Measurements from ENCODE around the gene IMP4.

- no peak for TF ChIP-seq POLR2A (IDR thresholded peaks at IDR 0.05)
- TF ChIP-seq, protein P1, sequence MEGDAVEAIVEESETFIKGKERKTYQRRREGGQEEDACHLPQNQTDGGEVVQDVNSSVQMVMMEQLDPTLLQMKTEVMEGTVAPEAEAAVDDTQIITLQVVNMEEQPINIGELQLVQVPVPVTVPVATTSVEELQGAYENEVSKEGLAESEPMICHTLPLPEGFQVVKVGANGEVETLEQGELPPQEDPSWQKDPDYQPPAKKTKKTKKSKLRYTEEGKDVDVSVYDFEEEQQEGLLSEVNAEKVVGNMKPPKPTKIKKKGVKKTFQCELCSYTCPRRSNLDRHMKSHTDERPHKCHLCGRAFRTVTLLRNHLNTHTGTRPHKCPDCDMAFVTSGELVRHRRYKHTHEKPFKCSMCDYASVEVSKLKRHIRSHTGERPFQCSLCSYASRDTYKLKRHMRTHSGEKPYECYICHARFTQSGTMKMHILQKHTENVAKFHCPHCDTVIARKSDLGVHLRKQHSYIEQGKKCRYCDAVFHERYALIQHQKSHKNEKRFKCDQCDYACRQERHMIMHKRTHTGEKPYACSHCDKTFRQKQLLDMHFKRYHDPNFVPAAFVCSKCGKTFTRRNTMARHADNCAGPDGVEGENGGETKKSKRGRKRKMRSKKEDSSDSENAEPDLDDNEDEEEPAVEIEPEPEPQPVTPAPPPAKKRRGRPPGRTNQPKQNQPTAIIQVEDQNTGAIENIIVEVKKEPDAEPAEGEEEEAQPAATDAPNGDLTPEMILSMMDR (IDR thresholded peaks at IDR 0.05): no peak
Observed at GRCh38 chr2:130346041-130346740, 3.5 kb downstream of the IMP4 start.
